GM18951 (cell line): Measurements from ENCODE around the gene FBXL4.

Experiments used
- POLR2A ChIP-seq: IDR thresholded peaks from 4 replicates; pipeline ENCODE4 v1.6.1; 2011; ENCODE audit warnings: mild to moderate bottlenecking; ENCODE audit not compliant: insufficient read length, insufficient read depth; ENCODE audit errors: extremely low read depth
- in situ Hi-C: fragments of 300-500 bp; cut with MboI; formaldehyde crosslinking; loops from one replicate; pipeline ENCODE4 v1.12.0; 2022; ENCODE audit warnings: low sequenced_read_pairs, mixed read lengths, inconsistent platforms; ENCODE audit not compliant: unreplicated experiment

Gene FBXL4

GRCh38 chr6:98900706-98901105 lies 47.0 kb downstream of the FBXL4 start:
- in situ Hi-C loops: no loop called here
- TF ChIP-seq POLR2A: no peak

GRCh38 chr6:98894810-98895209 lies 52.9 kb downstream of the FBXL4 start:
- TF ChIP-seq POLR2A: no peak
- in situ Hi-C loops: no loop called here

- TF ChIP-seq POLR2A: no peak
- in situ Hi-C loops: no loop called here
Measured at GRCh38 chr6:98887650-98888049, 60.1 kb downstream of the FBXL4 start.

- in situ Hi-C loops: no loop called here
- no peak for TF ChIP-seq POLR2A
Measured at GRCh38 chr6:98885330-98885729, 62.4 kb downstream of the FBXL4 start.

GRCh38 chr6:98880486-98880885 lies 67.3 kb downstream of the FBXL4 start:
- in situ Hi-C loops: no loop called here

GRCh38 chr6:98877250-98877649 lies 70.5 kb downstream of the FBXL4 start:
- TF ChIP-seq POLR2A: no peak
- in situ Hi-C loops: no loop called here

More at GRCh38 chr6:98880486-98880885, 67.3 kb downstream of the FBXL4 start:
- no peak for TF ChIP-seq POLR2A

- TF ChIP-seq POLR2A: no peak
Measured at GRCh38 chr6:98875375-98875774, 72.4 kb downstream of the FBXL4 start.

GRCh38 chr6:98871821-98872220 lies 75.9 kb downstream of the FBXL4 start:
- no peak for TF ChIP-seq POLR2A
- in situ Hi-C loops: loop anchor here (25.0 kb wide), 1 partner anchor 240 kb away; no protein-coding TSS in a partner anchor

More at GRCh38 chr6:98875375-98875774, 72.4 kb downstream of the FBXL4 start:
- in situ Hi-C loops: no loop called here

GRCh38 chr6:98871057-98871456 lies 76.7 kb downstream of the FBXL4 start:
- TF ChIP-seq POLR2A: no peak
- in situ Hi-C loops: loop anchor here (25.0 kb wide), 1 partner anchor 241 kb away; no protein-coding TSS in a partner anchor

GRCh38 chr6:98864497-98864896 lies 83.2 kb downstream of the FBXL4 start:
- no peak for TF ChIP-seq POLR2A
- in situ Hi-C loops: loop anchor here (25.0 kb wide), 1 partner anchor 248 kb away; no protein-coding TSS in a partner anchor

- in situ Hi-C loops: loop anchor here (25.0 kb wide), 1 partner anchor 1614 kb away; the partner anchor contains the start of gene SIM1
Measured at GRCh38 chr6:98848539-98849242, 99.1 kb downstream of the FBXL4 start.

GRCh38 chr6:98847779-98848538 lies 99.8 kb downstream of the FBXL4 start:
- TF ChIP-seq POLR2A: no peak
- in situ Hi-C loops: loop anchor here (25.0 kb wide), 1 partner anchor 1614 kb away; the partner anchor contains the start of gene SIM1

More at GRCh38 chr6:98848539-98849242, 99.1 kb downstream of the FBXL4 start:
- TF ChIP-seq POLR2A: no peak

- TF ChIP-seq POLR2A: no peak
- in situ Hi-C loops: loop anchor here (25.0 kb wide), 1 partner anchor 1615 kb away; the partner anchor contains the start of gene SIM1
Measured at GRCh38 chr6:98847416-98847778, 100.3 kb downstream of the FBXL4 start.
